ENCODE measurements around the gene TACR1.
"Not testable (repeated sequence)": the region's sequence is repeated elsewhere in the genome, so short reads cannot be mapped to it uniquely, and the experiment has no call there.

The TACR1 gene

DNA sequence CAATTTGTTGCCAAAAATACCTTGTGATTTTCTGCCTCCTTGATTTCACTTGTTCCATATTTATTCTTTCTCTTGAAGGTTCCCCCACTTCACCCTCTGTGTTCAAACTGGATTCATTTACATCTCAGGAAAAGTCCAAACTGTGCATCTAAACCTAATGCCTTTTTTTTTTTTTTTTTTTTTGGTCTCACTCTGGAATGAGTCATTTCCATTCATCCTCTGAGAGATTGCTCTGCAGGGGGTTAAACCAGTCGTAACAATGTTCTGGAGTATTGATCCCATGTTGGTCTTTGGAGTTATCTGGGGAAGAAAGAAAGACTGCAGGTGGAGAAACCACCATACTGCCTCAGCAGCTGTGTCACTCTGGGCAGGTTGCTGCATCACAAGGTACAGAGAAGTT lies 119.7 kb downstream of the TACR1 start:
- no peak for DNase-seq

DNA sequence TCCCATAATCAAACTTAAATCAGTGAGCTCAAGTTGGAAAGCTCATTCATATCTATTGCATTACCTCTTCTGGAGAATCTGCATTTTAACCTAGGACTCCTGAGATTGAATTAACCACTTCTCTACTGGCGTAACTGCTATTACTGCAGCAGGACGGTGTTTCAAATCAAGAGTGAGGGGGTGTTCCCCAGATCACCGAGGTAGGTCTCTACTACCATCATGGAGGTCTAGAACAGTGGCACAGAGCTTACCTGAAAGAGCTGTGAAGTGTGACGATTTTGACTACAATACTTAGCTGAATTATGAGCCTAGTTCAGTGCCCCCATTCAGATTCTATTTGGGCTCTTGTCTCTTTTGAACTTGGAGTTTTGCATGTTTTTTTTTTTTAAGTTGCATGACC lies 121.4 kb downstream of the TACR1 start:
- no peak for DNase-seq

DNA sequence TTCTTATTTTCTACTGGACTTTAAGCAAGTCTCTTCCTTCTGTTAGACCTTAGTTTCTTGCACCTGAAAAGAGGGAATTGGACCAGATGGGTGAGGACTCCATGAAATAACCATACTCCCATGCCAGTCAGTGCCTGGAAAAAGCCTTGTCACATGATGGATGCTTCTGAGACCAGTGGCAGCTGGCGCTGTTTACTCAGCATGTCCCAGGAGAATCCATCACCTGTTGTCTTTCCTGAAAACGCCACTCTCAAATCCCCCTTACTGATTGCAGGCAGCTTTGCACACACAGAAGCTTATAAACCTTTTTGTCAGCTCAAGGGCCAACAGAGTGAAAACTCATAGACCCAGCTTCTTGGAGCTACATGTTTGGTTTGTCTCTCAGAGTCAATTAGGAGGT lies 123.2 kb downstream of the TACR1 start:
- peak; percentile 87 for DNase-seq

DNA sequence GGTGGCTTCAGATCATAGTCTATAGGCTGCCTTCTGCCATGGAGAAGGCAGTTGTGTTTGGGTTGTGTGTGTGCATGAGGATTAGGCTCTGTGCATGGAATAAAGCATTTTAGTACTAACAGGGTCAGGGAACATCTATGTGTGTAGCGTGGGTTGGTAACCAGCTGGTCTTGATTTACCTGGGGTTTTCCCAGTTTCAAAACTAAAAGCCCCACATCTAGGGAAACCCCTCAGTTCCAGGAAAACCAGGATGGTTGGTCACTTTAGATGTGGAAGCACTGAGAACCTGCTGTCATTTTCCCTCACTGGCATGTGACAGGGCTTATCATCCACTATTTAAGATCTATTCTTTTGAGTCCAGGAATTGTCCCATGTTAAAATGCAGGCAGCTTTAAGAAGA lies 124.6 kb downstream of the TACR1 start:
- no peak for DNase-seq

DNA sequence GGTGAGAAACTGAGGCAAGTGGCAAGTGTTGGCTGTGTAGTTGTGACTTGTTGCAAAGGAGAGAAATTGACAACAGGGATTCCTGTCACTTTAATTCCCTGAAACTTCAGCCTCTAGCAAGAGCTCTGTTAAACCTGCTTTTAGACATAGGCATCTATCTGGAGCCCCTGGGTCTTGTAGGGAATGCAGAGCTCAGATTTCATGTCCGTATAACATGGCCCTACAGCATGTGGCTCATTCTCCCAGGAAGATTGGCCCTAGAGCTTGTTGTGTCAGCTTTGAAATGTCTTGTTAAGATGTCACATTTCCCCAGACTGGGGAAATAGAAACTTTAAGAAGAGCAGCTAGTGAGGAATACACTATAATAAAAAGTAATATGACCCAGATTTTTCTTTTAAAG lies 125.1 kb downstream of the TACR1 start:
- no peak for DNase-seq

DNA sequence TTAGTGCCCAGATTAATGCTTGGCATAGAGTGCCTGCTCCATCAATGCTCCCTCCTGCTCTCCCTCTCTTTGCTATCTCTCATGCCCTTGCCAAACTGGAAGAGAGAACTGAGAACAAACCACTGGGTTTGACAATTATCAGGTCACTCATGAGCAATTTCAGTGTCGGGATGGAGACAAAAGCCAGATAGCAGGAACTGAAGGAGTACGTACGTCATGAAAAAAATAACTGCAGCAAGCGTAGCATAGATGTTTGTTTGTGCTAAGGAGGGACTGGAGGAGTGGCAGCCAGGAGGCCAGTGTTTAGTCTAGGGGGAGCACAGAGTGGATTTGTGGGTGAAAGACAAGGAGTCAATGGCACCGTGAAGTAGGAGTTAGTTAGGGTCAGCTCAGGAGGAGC lies 127.6 kb downstream of the TACR1 start:
- no peak for DNase-seq

DNA sequence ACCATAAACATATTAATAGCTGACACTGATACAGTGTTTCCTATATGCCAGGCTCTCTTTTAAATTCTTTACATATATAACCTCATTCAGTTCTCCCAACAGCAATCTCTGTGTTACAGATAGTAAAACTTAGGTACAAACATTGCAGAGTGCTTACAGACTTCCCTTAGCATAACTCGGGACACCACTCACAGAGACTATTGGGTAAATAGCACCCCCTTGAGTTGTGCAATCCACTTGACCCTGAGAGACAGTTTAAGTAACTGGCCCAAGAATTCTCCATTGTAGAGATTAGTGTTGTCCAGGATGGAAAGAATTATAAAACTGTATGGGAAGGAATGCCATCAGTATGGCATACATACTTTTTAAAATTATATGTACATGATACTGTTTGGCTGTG lies 130.8 kb downstream of the TACR1 start:
- DNase-seq: no peak

DNA sequence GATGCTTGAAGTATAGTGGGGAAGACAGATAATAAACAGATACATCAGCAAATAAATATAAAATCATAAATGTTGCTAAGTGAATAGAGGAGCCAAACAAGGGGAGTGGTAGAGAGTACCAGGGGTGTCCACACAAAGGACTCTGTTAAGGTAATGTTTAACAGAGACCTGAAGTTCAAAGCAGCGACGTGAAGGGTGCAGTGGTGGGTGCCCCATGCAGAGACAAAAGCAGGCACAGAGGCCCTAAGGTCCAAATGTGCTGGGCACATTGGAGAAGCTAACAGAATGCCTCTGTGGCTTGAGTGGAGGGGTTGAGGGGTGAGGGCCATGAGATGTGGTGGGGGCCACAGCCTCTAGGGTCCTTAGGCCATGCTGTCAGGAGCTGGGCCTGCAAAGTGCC lies 131.8 kb downstream of the TACR1 start:
- no peak for DNase-seq

DNA sequence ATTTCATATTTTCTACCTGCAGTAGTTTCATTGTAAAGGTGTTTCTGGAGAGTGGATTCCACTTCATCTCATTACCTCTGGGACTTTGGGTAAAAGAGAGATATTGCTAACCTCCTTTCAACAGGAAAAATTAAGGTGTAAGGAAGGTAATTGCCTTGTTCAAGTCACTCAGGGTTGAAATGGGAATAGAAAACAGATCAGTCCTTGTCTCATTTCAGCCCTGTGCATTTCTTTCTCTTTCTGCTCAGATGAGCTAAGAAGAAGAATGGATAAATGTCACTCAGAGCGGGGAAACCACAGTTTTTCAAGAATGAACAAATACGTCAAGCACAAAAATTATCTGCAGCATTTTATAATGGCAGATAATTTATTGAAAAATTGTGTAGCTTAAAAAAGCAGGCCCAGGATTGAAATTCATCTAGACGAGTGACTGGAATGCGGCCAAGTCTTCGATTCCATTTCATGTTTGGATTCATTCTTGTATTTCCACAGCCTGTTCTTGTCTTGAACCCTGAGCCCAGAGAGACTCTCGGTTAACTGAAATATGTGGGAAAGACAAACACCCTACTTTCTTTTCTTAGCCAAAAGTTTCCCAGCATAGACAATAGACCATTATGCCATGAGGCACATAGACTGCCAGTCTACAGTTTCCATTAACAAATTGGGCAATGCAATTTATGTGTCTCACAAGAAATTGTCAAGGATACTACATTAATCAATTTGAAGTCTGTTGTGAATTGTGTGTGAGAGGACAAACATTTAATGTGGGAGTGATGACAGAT lies 133.0 kb downstream of the TACR1 start:
- no peak for DNase-seq

DNA sequence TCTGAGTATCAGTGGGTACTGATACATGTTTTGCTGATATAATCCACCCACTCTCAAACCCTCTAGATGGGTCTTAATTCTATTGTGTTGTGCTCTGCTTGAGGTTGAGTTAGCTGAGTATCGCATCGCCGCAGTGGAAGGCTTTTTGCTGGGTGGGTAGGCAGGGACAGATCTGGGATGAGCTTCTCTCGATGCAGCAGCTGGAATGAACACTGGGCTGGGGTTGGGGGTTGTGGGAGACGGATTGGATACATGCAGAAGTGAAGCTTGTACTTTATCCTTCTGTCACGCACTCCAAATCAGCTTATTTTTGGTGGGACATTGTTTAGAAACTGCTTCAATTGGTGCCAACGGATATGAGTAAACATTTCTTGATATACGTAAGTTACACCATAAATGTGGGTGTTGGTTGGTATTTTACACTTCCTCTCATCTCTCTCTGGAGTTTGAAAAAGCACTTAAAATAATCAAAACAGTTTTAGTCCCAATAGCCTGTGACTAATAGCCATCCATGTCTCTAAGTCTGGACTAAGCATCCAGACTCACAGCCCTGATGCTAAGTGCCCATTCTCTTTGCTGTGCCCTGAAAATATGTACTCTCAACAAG lies 133.8 kb downstream of the TACR1 start:
- DNase-seq: no peak

DNA sequence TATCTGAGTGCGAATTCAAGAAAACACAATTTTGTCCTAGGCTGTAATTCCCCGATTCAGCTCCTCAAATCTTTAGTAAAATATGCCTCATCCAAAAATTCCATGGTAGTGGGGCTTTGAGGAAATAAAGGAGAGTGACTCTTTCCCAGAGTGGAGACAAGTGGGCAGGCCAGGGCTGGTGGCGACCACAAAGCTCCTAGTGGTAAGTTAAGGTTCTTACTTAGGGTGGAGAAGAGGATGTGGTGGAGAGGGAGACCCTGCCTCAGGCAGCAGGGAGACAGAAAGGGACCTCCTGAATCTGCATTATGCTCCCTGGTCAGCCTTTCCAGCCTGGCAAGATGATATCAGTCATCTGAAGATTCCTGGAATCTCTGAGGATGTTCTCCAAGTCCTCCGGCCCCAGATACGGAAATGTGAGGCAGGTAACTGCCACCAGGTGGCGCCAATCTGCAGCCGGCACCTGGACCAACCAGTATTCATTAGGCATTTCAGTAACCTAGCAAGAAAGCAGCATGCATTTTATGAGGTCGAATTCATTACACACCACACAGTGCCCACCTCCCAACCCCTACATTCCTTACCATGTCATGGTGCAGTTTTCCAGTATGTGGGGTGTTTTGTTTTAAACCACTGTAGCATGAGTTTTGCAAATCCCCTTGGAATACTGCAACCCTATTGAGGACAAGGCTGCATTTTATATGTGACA lies 134.5 kb downstream of the TACR1 start:
- DNase-seq: peak; percentile 32

DNA sequence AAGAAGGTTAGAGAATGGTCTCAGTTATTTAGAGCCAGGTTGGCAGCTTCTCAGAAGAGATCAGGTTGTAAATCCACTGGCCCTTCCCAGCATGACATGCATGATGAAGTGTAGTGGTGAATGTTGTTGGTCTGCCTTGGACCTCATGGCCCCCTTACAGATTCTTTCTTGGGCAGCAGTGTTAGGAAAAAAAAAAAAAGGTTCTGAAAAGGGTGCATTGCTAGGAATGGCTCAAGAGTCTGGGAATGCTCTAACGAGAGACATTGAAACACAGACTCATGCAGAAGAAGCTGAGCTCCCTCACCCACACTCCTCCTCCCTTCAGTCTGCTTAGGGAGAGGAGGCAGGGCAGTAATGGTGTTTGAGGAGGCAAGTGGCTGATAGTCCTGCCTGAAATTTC lies 135.4 kb downstream of the TACR1 start:
- no peak for DNase-seq

DNA sequence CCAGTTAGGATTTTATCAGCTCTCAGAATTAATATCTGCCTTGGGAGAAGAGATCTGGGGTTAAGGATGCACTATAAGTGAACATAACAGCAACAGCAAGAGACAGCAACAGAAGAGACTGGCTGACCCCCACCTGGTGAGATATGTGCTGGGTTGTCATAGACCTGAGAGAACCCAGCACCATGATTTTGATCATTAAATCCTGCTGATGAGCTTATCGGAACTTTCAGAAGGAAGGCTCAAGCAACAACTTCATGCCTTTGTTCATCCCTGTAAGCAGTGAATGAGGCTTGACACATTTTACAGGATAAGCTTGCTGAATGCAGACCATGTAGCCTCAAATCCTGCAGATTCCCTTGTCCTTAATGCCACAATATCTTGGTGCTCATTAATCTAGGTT lies 140.9 kb downstream of the TACR1 start:
- DNase-seq: no peak

DNA sequence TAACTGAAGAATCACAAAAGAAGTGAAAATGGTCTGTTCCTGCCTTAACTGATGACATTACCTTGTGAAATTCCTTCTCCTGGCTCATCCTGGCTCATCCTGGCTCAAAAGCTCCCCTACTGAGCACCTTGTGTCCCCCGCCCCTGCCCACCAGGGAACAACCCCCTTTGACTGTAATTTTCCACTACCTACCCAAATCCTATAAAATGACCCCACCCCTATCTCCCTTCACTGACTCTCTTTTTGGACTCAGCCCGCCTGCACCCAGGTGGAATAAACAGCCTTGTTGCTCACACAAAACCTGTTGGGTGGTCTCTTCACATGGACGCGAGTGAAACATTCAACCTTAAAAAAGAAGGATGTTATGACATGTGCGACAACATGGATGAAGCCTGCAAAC lies 142.2 kb downstream of the TACR1 start:
- DNase-seq: not testable (repeated sequence)

DNA sequence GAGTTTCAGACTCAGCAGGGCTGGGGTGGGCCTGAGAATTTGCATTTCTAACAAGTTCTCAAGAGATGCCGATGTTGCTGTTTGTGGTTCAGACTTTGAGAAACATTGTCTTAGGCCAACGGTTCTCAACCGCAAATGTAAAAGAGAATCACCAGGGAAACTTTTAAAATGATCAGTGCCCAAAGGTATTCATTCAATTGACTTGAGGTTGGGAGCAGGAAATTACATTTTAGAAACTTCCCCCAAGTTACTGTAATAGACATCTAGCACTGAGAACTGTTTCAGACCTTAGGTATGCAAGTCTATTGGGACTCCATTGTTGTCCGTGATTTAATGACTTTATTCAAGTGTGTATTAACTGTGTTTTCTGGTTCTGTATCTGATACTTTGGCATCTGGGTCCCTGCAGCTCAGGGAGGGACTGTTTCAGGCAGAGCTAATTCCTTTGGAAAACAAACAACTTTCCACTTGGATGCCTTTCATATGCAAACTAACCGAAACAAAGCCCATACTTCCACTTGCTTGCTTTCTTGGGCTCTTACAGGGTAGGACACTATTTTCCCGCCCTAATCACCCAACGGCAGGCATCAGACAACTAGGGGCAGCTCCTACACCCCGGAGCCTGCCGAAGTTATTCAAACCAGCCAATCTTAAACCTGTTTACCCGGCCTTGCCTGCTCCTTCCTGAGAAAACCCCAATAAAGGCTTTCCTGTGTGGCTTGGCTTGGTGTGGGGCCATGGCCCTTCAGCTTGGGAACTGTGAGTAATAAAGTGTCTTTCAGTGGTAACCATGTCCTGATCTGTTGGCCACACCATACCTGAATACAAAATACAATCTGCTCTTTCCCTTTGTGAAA lies 143.3 kb downstream of the TACR1 start:
- DNase-seq: peak; percentile 80

DNA sequence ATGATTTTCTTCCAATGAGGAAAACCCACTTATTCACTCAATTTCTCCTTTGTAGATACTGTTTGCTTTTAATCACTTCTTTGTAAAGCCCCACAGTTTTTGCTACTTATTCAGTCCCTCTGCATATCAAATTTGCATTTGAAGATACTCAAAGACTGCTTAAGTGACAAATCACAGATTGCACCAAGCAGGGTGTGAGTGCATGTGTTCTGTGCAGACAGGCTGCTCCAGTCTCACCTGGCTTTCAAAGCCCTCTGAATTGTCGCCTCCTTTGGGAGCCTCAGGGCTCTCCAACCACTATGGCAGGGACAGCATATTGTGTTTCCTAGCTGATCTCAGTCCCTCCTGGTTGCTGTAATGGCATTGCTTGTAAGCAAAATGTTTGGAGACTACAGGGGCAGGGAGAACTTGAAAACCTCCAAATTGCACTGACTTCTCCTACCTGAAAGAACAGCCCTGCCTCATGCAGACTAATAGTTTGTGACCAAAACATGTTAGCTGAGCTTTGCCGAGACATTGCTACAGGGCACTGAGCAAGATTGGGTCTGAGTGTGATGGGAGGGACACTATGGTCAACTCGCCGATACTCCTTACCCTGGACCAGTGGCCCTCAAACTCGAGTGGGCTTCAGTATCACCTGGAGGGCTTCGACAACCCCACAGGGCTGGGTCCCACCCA lies 144.0 kb downstream of the TACR1 start:
- DNase-seq: no peak

DNA sequence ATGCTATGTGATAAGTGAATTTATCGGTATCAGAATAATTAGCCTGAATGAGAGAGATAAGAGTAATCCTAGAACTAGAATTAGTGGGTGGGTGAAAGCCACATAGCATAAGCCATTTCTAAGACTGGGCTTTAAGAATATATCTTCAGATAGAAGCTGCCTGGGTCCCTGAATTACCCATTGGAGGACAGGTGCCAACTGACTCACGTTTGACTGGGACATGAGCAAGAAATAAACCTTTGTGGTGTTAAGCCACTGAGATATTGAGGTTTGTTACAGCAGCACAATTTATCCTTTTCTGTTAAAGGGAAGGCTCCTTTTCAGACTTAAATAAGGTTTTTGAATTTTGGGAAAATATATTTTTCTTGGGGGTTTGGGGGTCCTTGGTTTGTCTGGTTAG lies 145.0 kb downstream of the TACR1 start:
- DNase-seq: no peak

DNA sequence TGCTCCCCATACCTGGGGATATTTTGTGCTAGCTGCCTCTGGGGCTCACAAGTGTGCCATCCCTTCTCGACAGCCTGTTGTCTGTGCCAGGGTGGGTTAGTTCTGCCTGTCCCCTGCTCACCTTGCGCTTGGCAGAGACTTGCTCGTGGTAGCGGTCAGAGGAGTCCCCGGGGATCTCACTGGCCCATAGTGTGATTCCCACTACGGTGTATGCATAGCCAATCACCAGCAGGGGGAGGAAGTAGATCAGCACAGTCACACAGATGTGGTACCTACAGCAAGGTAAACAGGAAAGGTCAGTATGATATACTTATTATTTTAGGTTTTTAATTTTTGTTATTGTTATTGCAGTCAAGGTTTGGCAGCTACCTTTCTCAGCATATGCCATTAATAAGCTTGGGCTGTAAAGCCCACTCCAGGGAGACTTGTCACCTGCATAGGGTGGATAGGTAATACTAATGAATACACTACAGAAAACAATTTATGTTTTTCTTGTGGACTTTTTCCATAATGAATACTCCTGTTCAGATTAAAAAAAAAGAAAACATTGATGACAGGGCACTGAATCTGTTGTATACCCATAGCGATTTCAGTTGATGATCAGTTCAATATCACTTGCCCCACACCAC lies 145.7 kb downstream of the TACR1 start:
- peak; percentile 74 for DNase-seq

DNA sequence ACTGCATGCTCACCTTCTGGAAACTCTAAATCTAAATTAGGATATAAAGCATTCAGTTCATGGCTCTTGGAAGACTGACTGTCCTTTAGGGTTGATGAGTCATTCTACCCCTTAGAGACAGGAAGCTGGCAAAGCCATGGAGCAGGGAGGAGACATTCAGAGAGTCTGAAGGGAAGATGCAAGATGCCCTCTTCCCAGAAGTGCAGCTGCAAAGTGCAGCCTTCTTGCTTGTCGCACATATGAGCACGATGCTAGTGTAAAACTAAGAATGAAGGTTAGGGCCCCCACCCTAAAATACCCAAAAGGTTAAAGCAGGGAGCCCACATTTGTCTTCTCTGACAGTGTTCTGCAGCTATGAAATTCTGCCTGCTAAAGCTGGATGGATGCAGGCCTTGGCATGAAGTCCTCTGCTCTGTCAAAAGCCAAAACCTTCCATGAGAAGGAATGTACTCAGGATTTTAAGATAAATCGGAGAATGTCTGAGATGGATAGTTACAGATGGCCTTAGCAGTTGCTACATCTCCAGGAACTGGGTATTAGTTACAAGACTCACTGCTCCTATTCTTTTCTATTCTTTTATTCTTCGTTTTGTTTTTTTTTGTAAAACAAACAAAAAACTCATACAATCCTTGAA lies 151.2 kb downstream of the TACR1 start:
- DNase-seq: no peak

DNA sequence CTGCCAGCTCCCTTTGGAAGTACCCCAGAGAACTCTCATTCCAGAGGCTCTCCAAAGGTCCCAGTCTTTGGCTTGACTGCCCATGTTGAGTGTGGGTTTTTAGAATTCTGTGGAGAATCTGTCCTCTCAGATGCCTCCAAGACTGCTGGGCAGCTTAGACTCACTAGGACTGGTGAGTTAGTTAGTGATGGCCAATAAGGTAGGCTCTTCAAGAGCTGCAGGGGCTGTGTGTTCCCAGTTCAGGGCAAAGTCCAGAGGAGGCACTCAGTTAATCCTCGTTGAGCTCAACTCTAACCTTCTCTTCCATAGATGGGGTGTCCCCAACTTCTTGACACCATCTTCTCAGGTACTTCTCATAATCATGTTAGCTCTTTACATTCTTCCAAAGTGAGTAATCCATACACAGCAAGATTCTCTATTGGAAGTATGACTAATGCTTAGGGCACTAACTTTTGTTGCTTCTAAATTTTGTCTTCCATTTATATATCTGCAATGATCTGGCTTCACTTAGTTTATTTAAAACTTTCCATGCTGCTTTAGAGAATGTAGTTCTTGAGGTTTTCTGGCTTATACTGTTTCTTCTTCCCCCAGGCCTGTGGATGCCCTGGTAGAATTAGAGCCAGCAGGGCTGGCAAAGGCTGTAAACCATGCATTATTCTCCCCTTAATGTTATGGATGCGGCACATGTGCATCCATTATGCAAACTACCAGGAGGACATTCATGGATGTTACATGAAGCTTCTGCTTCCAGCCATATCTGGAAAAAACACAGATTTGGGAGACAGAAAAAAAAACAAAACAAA lies 151.9 kb downstream of the TACR1 start:
- DNase-seq: no peak

DNA sequence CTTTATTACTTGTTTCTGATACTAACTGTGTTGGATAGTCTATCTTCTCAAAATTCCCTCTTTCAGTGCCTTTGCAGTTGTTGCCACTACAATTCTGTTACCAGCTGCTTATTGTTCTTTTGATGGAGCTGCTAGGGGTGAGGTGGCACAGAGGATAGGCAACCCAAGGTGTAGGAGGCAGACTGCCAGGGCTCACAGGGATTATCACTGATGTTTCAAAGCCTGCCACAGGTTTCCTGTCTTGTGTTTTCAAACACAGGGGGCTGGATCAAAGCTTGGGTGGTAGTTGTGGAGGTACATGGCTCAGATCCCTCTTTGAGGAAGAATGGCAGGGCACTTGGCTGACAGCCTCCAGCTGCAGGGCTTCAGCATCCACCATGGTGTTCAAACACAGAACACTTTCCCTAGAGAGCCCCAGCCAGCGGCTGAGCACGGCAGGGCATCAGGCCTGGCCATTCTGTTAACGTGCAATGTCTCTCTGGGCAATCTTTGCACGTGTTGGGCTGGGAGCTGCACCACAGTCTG lies 153.7 kb downstream of the TACR1 start:
- DNase-seq: no peak

Measured in NCI-H526 treated with DMSO at 0.1 percent for 48 hours (cell line).